Measurements from ENCODE around the gene MBNL1. TPM values are rescaled to one million over a fixed set of nuclear protein-coding genes. Genes with fewer than 3 reads are reported as not detected.
A peak's percentile ranks its signal among the peaks of the same experiment; 100 is the strongest.

The MBNL1 gene
- total and polyA plus RNA-seq, 2 of the 4 experiments (the other 2 are of a cell fraction): 127 to 664 TPM

GRCh38 chr3:152226176-152226575 is 42.6 kb upstream of the MBNL1 start:
- H3K4me3 ChIP-seq (ENCODE audit: insufficient read depth, low read depth, low read length): no peak overlapping the region
- ChIA-PET CTCF (no interaction called here), POLR2A (ENCODE audit: unreplicated experiment) (no interaction called here)
- no peak overlapping the region for H2AK5ac ChIP-seq (ENCODE audit: low read depth, low read length)
- intact Hi-C loops (cut with micrococcal nuclease) (no loop called here), in situ Hi-C loops (cut with MboI; ENCODE audit: low sequenced_read_pairs) (no loop called here), dilution Hi-C loops (cut with HindIII; ENCODE audit: low sequenced_read_pairs, unreplicated experiment) (no loop called here)
- DNase-seq (peak; percentile 28), ATAC-seq (ENCODE audit: low read depth) (no peak)
- H3K18ac ChIP-seq (ENCODE audit: low read depth, low read length): peak overlapping the region; percentile 35; the same call in 1 of the 2 replicates
- no peaks in the 10 kb centered on the region for H3K4me1 ChIP-seq (ENCODE audit: control insufficient read depth, insufficient read depth, low read length)
- no peak overlapping the region for H4K5ac ChIP-seq (ENCODE audit: low read depth, low read length)
- no peaks in the 10 kb centered on the region for H3K9me1 ChIP-seq (ENCODE audit: insufficient read depth, low read length)
- H3K9ac ChIP-seq (ENCODE audit: low read depth, low read length): no peak overlapping the region
- no peaks in the 10 kb centered on the region for H3K27me3 ChIP-seq (ENCODE audit: control insufficient read depth, insufficient read depth, low read length)
- H3K23ac ChIP-seq (ENCODE audit: low read depth, low read length): no peak overlapping the region
- no peak overlapping the region for H4K91ac ChIP-seq (ENCODE audit: insufficient read depth, low read depth, low read length)
- H3K56ac ChIP-seq (ENCODE audit: extremely low read depth, insufficient read depth, low read length): no peak overlapping the region
- H3K4ac ChIP-seq (ENCODE audit: low read depth, low read length): no peak overlapping the region
- no peak overlapping the region for H2BK120ac ChIP-seq (ENCODE audit: low read depth, low read length)
- WGBS, 2 experiments (ENCODE audit: extremely low coverage in 2 of 2, insufficient read length in 1 of 2): no CpG with 5 or more reads among the region's 2 CpGs
- H3K14ac ChIP-seq (replicated peaks; ENCODE audit: low read depth, low read length): peak overlapping the region; percentile 69; the same call in 1 of the 2 replicates
- no peaks in the 10 kb centered on the region for H3K36me3 ChIP-seq (ENCODE audit: control insufficient read depth, insufficient read depth, low read length)
- H2BK15ac ChIP-seq (ENCODE audit: low read depth, low read length): no peak overlapping the region
- H2AK9ac ChIP-seq (replicated peaks; ENCODE audit: low read depth, low read length, poor library complexity): no peak overlapping the region
- H4K20me1 ChIP-seq (ENCODE audit: insufficient read depth, low read length): no peaks in the 10 kb centered on the region
- H3K79me1 ChIP-seq (ENCODE audit: low read depth in 1 of 2, low read length in 2 of 2): no peaks in the 10 kb centered on the region
- H3K4me2 ChIP-seq (ENCODE audit: low read depth, low read length): no peak overlapping the region
- no peak overlapping the region for H2BK5ac ChIP-seq (ENCODE audit: low read depth, low read length, poor library complexity, severe bottlenecking)
- no peak overlapping the region for H2AFZ ChIP-seq (replicated peaks; ENCODE audit: low read length, poor library complexity)
- no peak overlapping the region for H2BK20ac ChIP-seq (ENCODE audit: low read depth, low read length)
- H3K27ac ChIP-seq (ENCODE audit: insufficient read depth, low read length): no peak overlapping the region
- H3K9me3 ChIP-seq (ENCODE audit: control insufficient read depth, insufficient read depth, low read length): no peaks in the 10 kb centered on the region
- no peak overlapping the region for H4K8ac ChIP-seq (ENCODE audit: low read depth in 2 of 2, low read length in 2 of 2)
- BruUV-seq (replicated peaks): no TSS peak
- TF ChIP-seq RAD21 (IDR thresholded peaks at IDR 0.05; ENCODE audit: low read length) (no peak), RFX5 (IDR thresholded peaks at IDR 0.05; ENCODE audit: low read depth, low read length) (no peak), FOS (IDR thresholded peaks at IDR 0.05; ENCODE audit: low read depth, low read length) (no peak), MAFK (IDR thresholded peaks at IDR 0.05; ENCODE audit: low read depth, low read length) (no peak), RCOR1 (IDR thresholded peaks at IDR 0.05; ENCODE audit: insufficient replicate concordance, low read length) (no peak)
